Stimulated activated CD8-positive, alpha-beta memory T cell treated with anti-CD3 and anti-CD28 coated beads, Interleukin-2, amount 100 ng/mL, for 1 hour (primary cell): ENCODE results near the gene MAML2.

ENCODE experiments used
- DNase-seq, 2 donors: peaks; one replicate each; pipeline ENCODE4 v3.0.0-alpha.2; 2020; ENCODE audit warnings: low read depth in 2 of 2

MAML2 gene

GRCh38 chr11:96072592-96072991 lies 270.4 kb downstream of the MAML2 start:
- DNase-seq, result no peak

DNA sequence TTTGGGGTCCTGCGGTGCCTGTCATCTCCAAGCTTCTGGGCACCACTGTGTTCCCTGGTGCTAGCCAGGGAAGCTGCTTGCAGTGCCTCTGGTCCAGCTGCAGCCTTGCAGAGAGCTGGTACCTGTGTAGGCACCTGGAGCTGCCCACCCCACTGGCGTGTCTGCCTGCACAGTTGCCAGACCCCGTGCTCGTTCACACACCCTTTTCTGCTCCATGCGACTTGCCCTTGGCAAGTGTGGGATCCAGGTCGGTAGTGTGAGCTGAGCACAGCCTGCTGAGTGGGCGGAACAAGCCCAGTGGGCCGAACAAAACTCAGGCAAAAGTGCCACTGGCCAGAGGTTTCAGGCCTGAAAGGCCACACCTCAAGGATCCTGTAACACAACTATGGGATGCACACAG lies 272.5 kb downstream of the MAML2 start:
- no peak for DNase-seq

DNA sequence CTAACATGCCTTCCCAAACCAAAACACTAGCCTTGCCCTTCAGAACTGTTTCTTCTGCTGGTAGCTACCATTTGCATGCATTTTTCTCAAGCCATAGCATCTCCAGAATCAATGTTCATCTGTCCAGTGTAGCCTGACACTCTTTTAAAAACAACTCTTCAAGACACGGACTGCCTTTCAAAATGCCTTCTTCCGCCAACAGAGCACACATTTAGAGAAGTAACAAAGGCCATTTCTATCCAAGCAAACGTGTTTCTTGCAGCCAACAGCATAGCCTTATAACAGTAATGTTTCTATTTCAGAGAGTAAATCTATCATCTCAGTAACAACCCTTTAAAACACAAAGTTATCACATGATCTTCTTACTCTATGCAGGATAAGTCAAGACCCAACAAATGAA lies 275.8 kb downstream of the MAML2 start:
- no peak for DNase-seq

DNA sequence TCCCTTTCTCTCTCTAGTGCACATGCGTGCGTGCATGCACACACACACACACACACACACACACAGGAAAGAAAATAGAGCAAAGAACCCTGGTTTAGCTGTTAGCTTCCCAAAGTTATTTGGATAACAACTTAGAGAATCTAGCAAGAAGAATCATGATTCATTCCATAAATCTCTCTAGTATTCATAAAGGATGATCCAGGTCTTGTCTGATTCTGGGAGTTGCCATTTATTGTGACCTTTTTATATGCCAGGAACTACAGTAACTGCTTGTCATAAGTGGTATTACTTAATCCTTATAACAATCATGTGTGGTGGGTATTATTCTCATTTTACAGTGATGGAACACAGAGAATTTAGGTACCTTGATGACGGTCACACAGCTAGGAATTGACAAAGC lies 277.6 kb downstream of the MAML2 start:
- DNase-seq, result no peak

DNA sequence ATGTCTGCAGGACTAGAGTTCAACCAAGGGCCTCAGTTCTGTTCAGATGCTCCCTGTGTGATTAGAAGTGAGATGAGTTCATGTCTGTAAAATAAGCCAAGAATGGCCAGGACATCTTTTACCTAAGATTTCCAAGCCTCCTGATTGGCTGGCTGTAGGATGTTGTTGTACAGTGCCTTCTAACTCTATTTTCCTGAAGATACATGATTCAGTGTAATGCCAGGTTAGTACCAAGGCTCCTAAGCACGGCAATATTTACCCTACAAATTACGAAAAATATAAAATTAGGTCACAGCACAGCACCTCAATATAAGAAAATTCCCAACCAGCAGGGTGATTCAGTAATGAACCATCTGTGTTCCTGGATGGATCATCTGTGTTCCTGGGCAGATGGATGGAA lies 279.1 kb downstream of the MAML2 start:
- DNase-seq, result no peak

- no peak for DNase-seq
Observed at GRCh38 chr11:96063053-96063452, 279.9 kb downstream of the MAML2 start.

DNA sequence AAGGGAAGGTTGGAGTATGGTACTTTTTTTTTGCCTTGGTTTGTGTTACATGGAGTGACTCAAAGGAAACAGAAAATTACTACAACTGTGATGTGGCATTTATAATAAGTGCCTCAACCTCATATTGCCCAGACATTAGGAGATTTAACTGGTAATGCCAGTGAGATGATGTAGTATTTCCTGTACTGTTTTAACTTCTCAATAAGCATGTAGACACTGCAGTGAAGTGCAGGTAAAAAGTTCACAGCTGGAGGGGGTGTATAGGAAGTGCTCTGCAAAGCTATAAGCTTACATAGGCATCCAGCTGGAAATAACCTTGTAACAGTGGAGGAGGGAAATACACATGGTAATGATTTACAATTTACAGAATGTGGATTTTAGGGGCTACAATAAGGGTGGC lies 280.9 kb downstream of the MAML2 start:
- DNase-seq, result no peak

DNA sequence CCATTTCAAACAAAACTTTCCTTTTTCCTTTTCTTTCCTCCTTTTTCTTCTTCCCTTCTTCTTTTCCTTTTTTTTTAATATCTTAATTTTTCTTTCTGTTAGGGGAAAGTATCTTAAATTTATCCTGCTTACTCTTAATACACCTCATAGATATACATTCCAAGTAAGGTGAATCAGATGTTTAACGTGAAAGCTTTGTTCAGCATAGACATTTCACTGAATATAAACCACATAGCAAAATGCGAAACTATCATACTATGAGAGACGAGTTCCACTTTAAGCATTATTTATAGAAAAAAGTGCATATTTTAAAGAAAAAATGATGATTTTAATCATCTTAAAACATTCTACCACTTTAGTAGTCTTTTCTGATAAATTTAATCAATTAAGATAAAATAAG lies 281.3 kb downstream of the MAML2 start:
- no peak for DNase-seq

GRCh38 chr11:96061069-96061468 lies 281.9 kb downstream of the MAML2 start:
- no peak for DNase-seq

DNA sequence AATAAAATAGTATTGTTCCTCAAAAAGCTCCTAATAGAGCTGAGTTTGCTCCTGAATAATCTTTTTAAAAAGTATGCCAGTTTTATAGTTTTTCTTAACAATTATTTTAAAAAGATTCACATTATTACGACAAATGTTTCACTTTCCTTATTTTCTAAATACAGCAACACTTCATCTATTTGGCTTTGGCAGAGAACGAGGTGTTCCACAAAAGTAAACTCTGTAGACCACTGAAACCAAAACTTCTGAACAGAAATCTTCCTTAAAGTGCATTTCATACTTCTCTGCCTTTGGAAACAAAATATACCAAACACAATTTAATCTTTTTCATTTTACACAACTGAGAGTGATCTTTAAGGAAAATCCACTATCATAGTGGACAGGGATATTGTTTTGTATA lies 285.5 kb downstream of the MAML2 start:
- no peak for DNase-seq

GRCh38 chr11:96056576-96056975 lies 286.4 kb downstream of the MAML2 start:
- DNase-seq, result no peak

GRCh38 chr11:96055706-96056387 lies 287.1 kb downstream of the MAML2 start:
- no peak for DNase-seq

- DNase-seq, result no peak
Observed at GRCh38 chr11:96054870-96055705, 287.9 kb downstream of the MAML2 start.

GRCh38 chr11:96052921-96053651 lies 289.9 kb downstream of the MAML2 start:
- no peak for DNase-seq

GRCh38 chr11:96051820-96052219 lies 291.2 kb downstream of the MAML2 start:
- no peak for DNase-seq

- DNase-seq, result no peak
Observed at GRCh38 chr11:96050435-96051182, 292.4 kb downstream of the MAML2 start.

DNA sequence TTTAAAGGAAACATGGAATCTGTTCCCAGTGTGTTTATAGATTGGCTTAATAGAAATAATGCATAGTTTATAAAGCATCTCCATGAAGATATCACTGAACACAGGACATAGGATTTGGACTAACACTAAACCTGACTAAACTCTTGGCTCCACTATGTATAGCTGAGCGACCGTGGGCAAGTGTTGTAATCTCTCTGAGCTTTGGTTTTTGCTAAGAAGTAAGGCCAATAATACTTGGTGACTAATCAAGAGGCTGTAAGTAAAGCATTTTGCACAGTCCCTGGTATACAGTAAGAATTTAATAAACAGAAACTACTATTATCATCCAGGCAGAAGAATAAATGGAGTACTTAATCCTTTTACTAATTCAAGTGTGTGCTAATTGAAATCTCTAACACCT lies 293.6 kb downstream of the MAML2 start:
- DNase-seq, result no peak

GRCh38 chr11:96045622-96046456 lies 297.2 kb downstream of the MAML2 start:
- DNase-seq, result no peak

DNA sequence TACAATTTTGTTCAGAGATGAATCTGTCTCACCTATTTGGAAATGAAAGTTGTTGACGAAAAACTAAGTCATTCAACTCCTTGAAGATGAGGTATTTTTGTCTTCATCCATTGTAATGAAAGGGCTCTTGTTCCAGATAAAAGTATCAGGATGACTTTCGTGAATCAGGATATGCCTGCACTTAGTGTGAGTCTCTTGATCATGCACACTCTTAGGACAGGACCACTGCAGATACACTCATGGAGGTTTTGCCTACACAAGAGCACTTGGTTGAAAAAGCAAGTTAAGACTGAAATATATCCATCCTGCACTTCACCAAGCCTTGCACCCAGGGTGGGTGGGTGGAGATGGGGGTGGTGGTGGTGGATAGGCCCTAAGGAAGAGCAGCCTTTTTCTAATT lies 298.2 kb downstream of the MAML2 start:
- DNase-seq, result no peak

GRCh38 chr11:96044311-96044710 lies 298.7 kb downstream of the MAML2 start:
- no peak for DNase-seq

DNA sequence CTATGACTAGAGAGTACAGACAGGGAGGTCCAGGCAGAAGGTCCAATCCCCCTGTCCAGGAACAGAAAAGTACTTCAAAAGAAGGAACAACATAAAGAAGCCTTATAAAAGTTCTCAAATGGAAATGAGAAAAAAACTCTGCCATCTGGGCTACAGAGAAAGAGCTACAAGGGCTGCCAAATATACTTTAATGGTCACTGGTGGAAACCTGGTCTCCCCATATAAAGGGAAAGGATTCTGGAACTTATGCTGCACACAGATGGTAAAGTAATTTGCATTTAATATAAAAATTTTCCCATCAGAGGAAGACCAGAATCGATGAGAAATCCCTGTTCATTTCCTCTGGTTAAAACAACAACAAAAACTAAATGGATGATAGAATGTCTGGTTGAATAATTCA lies 299.7 kb downstream of the MAML2 start:
- DNase-seq, result no peak
